Stimulated activated CD4-positive, alpha-beta T cell treated with anti-CD3 and anti-CD28 coated beads, Interleukin-2, amount 100 ng/mL, for 24 hours (primary cell): ENCODE results near the gene STK11.

Source experiments
- DNase-seq, 2 donors: peaks; one replicate each; pipeline ENCODE4 v3.0.0-alpha.2; 2020

STK11 gene

GRCh38 chr19:1263188-1263587, 57.6 kb downstream of the STK11 start:
- no peak for DNase-seq

GRCh38 chr19:1264801-1265614, 59.4 kb downstream of the STK11 start:
- DNase-seq, result no peak

GRCh38 chr19:1265615-1266128, 60.1 kb downstream of the STK11 start:
- peak in 1 of 2 donors; percentile 53 for DNase-seq

- DNase-seq, result peak; percentile 82 to 91
These were observed 60.7 kb downstream of the STK11 start for GRCh38 chr19:1266129-1266915.

- DNase-seq, result peak; percentile 77 to 79
These were observed 61.4 kb downstream of the STK11 start for GRCh38 chr19:1266916-1267476.

GRCh38 chr19:1267477-1268225, 62.1 kb downstream of the STK11 start:
- no peak for DNase-seq

- no peak for DNase-seq
These were observed 62.9 kb downstream of the STK11 start for GRCh38 chr19:1268226-1269064.

- DNase-seq, result peak; percentile 99 to 100
These were observed 63.5 kb downstream of the STK11 start, which contains the start of gene CIRBP for GRCh38 chr19:1269065-1269477. Gene CIRBP, plus strand, starts transcription at chr19:1269332. Its CDS starts 1,602 bp downstream, at chr19:1270934.

GRCh38 chr19:1269478-1270212, 64.1 kb downstream of the STK11 start:
- peak; percentile 87 for DNase-seq

- peak in 1 of 2 donors; percentile 48 for DNase-seq
These were observed 64.8 kb downstream of the STK11 start for GRCh38 chr19:1270213-1270853.

GRCh38 chr19:1270854-1271527, 65.4 kb downstream of the STK11 start:
- no peak for DNase-seq

- DNase-seq, result no peak
These were observed 66.2 kb downstream of the STK11 start for GRCh38 chr19:1271528-1272422.

GRCh38 chr19:1272423-1273262, 67.1 kb downstream of the STK11 start:
- DNase-seq, result no peak

GRCh38 chr19:1273263-1274041, 67.9 kb downstream of the STK11 start:
- no peak for DNase-seq

GRCh38 chr19:1274081-1274851, 68.7 kb downstream of the STK11 start:
- DNase-seq, result no peak

GRCh38 chr19:1274852-1275259, 69.3 kb downstream of the STK11 start:
- no peak for DNase-seq
